Fibroblast of gingiva (primary cell): ENCODE measurements around the gene TMEM156.
A peak's percentile ranks its signal among the peaks of the same experiment; 100 is the strongest.

Source experiments
- DNase-seq: peaks from one replicate; pipeline ENCODE4 v3.0.0-alpha.2; 2011; ENCODE audit warnings: low read depth

The TMEM156 gene, protein sequence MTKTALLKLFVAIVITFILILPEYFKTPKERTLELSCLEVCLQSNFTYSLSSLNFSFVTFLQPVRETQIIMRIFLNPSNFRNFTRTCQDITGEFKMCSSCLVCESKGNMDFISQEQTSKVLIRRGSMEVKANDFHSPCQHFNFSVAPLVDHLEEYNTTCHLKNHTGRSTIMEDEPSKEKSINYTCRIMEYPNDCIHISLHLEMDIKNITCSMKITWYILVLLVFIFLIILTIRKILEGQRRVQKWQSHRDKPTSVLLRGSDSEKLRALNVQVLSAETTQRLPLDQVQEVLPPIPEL

DNA sequence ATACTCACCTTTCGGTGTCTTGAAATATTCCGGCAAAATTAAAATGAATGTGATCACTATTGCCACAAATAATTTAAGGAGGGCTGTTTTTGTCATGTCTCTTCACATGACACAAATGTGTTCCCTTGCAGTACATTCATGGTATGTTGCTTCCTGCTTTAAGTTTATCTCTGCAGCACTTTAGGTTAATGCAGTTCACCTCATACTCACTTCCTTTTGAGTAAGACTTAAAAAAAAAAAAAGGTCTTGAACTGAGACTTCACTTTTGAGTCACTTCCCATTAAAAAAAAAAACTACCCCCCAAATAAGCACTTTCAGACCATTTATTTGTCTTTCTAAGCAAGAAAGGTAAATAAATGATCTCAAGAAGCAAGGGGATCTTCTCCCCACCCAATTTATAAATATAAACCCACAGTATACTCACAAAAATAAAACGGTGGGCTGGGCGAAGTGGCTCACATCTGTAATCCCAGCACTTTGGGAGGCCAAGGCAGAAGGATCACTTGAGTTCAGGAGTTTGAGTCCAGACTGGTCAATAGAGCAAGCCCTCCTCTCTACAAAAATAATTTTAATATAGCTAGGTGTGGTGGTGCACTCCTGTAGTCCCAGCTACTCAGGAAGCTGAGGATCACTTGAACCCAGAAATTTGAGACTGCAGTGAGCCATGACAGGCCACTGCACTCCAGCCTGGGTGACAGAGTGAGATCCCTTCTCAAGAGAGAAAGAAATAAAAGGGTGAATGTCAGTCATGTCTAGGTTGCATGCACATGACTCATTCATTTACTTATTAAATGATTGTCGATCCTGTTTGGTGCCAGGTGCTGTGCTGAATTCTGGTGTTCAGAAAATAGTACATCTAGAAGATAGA lies at the start of gene TMEM156:
Gene TMEM156 (minus strand): TSS at position 192 of the 868 bp plus-strand sequence. CDS start 96 bp downstream, at position 96.
- DNase-seq = no peak

DNA sequence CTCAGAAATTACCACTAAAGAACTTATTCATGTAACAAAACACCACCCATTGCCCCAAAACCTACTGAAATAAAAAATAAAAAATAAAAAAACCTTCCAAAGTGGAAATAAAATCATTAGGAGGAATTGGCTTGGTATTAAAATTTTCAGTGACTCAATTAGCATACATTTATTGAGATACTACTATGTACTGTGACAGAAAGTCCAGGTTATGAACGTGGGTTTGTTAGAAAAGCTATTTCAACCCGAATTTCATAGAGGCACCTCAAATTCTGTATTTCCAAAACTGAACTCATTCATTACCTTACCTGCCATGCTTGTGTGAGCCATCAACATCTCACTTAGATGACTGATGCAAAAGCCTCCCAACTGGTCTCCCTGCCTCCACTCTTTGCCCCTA lies 46.6 kb upstream of the TMEM156 start:
- no peak for DNase-seq

DNA sequence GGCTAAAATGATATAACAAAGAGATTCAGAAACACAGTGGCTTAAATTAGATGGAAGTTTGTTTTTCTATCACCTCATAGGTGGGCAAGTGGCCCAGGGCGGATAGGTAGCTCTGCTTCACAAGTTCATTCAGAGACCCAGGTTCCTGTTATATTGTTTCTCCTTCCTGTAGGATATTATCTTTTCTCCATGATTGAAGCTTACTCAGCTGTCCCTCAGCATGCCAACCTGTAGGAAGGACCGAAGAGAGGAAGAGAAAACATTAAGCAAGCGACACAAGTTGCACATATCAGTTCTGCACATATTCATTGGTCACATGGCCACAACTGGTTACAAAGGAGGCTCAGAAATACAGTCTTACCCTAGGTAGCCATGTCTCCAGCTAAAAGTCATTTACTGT lies 36.7 kb upstream of the TMEM156 start:
- DNase-seq = no peak

DNA sequence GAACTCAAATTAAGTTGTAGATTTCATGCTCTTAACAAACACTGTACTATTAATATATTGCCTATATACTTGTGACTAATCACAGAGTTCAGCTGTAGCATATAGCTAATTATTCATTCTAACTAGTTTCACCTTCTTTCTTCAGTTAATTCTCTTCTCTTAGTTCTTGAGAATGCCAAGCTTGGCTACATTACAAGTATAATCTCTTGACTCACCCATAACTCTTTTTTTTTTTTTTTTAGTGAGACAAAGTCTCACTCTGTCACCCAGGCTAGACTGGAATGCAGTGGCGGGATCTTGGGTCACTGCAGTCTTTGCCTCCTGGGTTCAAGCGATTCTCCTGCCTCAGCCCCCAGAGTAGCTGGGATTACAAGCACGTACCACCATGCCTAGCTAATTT lies 35.2 kb upstream of the TMEM156 start:
- no peak for DNase-seq

DNA sequence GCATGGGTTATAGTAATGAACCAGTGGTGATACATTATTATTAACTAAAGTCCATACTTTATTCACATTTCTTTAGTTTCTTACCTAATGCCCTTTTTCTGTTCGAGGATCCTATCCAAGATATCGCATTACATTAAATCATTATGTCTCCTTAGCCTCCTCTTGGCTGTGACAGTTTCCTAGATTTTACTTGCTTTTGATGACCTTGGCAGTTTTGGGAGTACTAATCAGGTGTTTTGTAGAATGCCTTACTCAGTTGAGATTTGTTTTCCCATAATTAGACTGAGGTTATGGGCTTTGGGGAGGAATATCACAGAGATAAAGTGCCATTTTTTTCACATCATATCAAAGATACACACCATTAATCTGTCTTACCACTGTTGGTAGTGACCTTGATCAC lies 34.8 kb upstream of the TMEM156 start:
- DNase-seq = no peak

DNA sequence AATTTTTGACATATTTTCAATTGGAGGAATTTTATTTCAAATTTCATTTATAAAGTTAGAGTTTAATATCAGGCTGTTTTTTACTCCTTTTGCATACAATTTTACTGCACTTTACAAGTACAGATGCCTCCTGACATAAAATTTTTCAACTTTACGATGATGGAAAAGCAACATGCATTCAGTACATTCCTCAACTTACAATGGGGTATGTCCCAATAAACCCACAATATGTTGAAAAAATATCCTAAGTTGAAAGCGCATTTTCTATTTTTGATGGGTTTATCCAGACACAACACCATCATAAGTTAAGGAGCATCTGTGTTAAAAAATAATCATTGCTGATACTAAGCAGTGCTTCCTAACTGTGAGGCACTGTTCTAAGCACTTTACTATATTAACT lies 34.2 kb upstream of the TMEM156 start:
- DNase-seq = no peak

DNA sequence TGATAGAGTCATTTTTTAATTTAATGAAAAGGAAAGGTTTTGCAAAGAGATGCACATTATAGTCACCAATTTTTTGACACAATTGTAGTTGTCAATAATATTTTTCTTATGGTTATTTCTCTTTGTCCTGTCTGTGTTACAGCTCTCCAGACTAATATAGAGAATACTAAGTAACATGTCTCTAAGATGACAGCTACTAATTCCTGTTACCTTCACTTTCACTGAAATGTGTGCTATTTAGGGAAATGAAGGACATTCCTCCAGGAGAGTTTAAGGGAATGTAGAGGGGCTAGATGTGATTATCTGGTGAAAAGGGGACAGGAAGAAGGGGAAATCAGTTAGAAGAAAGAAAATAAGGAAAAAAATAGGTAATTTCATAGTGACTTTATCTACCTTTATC lies 31.2 kb upstream of the TMEM156 start:
- no peak for DNase-seq

DNA sequence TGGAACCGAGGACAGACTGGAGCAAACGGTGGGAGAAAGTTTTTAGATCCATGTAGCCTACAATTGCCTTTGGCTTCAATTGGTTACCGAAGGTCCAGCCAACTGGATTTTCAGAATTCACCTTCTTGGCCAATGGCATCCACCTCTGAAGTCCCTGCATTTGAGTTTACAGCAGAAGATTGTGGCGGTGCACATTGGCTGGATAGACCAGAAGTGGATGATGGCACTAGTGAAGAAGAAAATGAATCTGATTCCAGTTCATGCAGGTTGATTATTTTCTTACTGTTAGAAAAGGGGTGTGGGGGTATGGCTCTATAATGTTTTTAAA lies 30.5 kb upstream of the TMEM156 start:
- no peak for DNase-seq

DNA sequence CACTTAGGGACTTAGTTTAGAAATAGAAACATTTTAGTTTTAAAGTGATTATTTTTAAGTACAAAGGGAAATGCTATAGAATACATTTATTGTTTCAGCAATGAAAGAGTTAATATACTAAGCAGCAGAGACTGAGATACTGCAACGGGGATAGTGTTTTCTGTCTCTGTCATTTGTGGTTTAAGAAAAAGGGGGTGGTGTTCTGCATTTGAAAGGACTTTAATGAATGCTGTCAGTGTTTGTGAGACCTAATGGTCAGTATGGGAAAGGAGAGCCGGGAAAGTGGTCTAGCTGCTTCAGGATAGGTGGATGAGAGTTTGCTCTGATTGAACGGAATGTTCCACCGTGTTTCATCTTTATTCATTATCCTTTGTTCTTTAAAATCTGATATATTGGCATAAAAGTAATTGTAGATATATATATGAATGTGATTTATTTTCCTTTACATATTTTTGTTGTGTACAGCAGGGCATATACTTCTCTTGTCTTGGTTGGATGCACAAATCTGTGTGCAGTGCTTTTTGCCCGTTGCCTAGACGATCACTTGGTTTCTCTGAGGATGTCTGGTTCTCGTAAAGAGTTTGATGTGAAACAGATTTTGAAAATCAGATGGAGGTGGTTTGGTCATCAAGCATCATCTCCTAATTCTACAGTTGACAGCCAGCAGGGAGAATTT lies 30.0 kb upstream of the TMEM156 start, which contains the start of gene KLHL5:
Gene KLHL5 (plus strand): TSS at position 139 of the 676 bp plus-strand sequence. CDS start 421 bp downstream, at position 560.
- DNase-seq = no peak

DNA sequence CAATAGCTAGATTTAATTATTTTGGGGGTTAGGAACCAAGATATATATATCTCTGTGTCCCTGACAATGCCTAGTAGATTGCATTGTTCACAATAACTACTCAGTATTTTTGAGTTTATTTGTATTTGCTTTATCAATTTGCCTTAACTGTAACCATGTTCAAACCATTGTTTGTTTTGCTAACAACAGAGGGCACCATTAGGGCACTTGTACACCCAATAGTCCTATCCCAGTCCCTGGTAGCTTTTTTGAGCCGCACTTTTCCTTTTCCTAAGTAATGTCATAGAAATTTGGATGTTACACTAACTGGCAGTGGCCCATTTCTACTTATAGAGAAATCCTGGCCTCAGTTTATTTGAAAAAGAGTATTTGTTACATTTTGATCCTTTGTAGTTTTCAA lies 29.2 kb upstream of the TMEM156 start:
- no peak for DNase-seq

DNA sequence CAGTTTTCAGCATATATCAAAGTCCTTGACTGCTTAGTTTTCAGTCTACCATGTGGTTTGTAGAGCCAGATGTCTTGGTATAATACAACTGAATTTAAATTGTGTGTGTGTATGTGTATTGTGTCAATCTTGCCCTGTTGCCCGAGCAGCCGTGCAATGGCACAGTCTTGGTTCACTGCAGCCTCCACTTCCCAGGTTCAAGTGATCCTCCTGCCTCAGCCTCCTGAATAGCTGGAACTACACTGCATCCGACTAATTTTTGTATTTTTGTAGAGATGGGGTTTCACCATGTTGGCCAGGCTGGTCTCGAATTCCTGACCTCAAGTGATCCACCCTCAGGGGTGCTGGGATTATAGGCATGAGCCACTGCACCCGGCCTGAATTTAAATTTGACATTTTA lies 23.8 kb upstream of the TMEM156 start:
- no peak for DNase-seq

DNA sequence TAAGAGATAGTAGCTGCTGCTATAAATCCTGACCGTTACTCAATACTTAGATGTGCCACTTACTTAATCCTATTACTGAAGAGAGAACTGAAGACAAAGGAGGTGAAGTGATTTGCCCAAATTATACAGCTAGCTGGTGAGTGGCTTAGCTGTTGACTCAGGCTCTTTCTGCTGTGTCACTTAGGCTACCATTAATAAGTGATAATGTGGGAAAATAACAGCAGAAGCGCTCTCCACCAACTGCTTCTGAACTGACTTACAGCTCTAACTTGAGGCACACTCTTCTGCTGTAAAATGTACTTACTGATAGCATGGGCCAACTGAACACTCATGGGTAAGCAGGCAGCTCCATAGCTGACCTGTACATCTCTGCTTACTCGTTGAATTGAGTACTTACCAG lies 22.3 kb upstream of the TMEM156 start:
- no peak for DNase-seq

DNA sequence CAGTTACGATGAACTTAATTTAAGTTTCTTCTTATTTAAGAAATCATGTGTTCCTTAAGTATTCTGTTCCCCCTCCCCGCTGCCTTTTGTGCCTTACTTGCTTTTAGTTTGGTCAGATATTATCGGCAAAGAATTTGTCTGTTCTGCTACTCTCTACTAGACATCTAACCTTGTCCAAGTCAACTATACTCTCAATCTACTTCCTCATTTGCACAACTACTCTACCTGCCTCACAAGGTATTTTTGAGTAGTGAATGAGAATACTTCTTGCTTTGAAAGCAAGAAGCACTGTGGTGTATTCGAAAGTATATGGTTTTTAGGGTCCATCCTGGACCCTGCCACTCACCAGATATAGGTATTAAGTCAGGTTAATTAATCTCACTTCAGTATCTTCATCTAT lies 21.8 kb upstream of the TMEM156 start:
- DNase-seq = no peak

DNA sequence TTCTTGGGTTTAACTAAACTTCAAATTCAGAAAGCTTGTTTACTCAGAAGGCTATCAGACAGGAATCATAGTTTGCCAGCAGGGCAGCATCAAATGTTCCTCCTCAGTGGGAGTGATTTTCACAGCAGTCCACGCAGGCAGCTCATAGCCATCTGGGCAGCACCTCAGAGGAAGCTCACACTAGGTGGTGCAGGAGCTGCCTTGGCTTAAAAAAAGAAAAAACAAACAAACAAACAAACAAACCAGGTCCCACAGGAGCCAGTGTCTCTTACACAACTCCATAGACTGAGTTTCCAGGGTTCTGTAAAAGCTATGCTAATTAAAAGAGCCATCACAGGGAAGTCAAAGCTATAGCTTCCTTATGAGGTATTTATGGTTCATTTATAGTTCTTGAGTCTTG lies 19.3 kb upstream of the TMEM156 start:
- DNase-seq = no peak

DNA sequence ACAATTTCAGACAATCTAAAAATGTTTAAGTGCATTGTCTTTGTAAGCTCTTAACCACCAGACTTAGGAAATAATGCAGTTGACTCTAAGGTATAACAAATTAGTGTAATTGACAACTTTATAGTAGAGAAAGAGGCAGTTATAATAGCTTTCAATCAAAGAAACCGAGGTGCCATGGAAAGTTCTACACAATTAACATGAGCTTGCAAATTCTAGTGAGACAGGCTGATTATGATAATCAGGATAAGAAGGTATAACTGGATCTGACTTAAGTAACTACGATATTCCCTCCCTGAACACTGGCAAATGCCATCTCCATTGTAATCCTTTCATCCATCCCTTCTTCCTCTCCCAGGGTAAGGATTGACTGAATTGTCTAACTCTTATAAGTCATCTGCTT lies 18.4 kb upstream of the TMEM156 start:
- DNase-seq = no peak

DNA sequence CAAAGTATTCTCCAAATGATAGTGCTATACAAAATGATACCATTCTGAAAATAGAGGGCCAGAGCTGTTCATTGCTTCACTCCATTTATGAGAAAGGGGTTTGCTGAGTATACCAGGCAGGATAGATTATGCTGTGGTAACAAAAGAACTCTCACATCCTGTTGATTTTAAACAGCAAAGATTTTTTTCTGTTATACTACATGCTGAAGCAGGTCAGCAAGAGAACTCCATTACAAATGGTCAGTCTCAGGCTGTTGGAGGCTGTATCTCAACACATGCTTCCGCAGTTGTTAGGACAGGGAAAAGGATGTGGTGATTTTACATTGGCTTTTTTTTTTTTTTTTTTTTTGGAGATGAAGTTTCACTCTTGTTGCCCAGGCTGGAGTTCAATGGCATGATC lies 16.1 kb upstream of the TMEM156 start:
- no peak for DNase-seq

DNA sequence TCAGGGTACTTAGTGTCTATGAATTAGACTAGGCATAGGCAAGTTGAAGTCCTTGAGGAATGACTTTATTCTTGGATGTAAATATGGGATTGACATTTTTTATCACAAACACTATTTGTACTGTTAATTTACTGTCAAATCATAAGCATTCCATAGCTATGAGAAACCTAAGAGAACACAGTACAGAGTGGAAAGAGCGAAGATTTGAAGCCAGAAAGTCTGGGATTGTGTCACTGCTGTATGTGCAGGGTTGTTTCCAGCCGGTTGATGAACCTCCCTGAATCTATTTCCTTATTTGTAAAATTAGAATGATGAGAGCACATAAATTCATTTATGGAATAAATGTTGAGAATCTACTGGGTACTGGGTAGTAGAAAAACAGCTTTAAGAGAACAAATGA lies 15.5 kb upstream of the TMEM156 start:
- peak; percentile 20 for DNase-seq

DNA sequence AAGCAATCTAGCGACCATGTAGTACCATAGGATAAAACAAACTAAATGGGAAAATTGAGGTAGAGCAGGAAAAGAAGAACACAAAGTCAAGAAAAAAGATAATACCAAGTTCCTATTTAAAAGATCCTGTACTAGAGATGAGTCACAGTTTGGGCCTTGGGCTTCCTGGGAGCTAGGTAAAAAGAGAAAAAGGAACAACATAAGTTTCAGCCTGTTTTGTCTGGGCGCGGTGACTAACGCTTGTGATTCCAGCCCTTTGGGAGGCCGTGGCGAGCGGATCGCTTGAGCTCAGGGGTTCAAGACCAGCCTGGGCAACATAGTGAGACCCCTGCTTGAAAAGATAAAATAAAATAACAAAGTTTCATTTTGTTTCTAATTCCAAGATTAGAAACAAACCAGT lies 14.0 kb upstream of the TMEM156 start:
- no peak for DNase-seq

DNA sequence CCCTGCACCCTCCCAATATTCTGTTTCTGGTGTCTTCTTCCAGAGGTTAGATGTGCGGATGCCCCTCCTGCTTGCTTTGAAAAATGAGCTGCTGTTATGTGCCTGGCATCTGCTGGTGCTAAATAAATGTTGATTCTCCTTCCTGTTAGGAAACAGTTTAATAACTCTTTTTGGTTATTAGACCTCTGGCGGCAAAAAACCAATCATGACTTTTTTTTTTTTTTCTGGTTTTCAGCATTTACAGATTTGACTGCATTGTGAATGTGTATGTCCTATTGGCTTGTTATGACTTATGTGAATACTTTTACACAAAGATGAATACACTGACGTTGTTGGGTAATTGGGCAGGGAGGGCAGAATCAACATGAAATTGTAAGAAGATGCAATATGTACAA lies 13.6 kb upstream of the TMEM156 start:
- DNase-seq = no peak

DNA sequence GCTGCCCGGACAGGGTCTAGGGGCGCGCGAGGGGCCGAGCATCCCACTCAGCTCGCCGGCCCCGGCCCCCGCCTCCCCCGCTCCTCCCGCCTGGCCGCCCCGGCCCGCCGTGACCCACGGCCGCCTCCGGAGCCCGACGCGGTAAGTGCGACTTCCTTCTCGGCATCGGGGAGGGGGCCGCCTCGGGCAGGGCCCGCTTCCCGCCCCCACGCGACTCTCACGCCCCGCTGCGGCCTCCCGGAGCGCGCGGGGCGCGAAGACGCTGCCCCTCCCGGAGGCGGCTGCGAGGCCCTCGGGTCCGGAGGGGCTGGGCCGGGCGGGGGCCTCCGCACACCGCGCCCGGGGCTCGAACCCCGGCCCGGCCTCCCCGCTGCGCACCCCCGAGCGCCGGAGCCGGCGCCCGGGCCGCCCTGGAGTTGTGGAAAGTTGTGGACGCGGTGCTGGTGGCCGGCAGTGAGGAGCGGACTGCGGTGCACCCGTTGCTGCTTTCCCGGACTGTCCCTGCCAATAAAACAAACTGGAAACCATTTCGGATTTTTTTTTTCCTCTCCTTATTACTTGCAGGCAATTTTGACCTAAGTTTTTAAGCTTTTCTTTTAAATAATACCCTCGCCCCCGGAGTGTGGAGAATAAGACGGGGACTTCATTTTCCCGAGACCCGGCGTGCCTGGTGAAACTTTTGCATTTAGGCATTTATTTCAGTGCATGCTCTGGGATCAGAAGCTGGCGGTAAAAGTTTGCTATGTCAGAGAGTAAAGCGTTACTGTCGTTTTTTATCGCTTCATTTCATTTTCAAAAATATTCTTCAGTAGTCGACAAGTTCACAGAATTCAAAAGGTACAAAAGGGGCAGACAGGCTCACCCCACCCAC lies 13.0 kb upstream of the TMEM156 start:
- peak; percentile 17 for DNase-seq

DNA sequence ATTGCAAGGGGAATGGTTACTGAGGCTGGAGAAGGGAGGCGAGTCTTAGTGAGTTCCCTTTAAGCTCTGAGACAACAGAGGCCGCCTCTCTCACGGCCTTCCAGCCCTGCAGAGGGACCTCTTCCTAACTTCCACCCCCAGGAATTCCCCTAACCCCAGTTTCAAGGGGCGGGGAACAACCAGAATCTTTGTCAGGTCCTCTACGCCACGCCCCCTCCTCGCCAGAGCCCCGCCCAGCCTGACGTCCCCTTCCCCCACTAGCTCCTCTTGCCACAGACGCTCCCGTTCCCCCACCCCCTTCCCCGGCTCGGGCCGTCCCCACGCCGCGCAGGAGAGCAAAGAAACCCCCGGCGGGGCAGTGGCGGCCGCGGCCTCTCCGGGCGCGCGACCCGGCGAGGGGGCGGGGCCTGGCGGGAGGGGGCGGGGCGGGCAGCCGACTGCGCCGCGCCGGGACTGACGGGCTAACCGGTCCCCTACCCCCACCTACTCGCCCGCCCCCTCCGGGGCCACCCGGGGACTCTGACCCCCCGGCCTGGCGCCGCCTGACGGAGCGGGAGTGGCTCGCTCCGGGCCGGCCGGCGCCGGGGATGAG lies 12.3 kb upstream of the TMEM156 start:
- peak; percentile 86 for DNase-seq
